AG09319 (cell line): ENCODE data around the gene ESPL1.

Experiments
- DNase-seq: peaks from one replicate; pipeline ENCODE4 v3.0.0-alpha.2; 2010; ENCODE audit warnings: low read depth; ENCODE audit errors: extremely low read depth
- CTCF ChIP-seq: IDR thresholded peaks from 2 replicates; pipeline ENCODE4 v1.5.1; 2011; ENCODE audit warnings: low read depth, mild to moderate bottlenecking, inconsistent platforms, low read length, moderate library complexity

Gene ESPL1

GRCh38 chr12:53302903-53303302, 34.8 kb downstream of the ESPL1 start:
- TF ChIP-seq CTCF: no peak
- no peak for DNase-seq

GRCh38 chr12:53306826-53307225, 38.7 kb downstream of the ESPL1 start:
- DNase-seq: no peak
- no peak for TF ChIP-seq CTCF

GRCh38 chr12:53308276-53308675, 40.2 kb downstream of the ESPL1 start:
- TF ChIP-seq CTCF: no peak
- no peak for DNase-seq

- TF ChIP-seq CTCF: no peak
- DNase-seq: no peak
These were observed 45.9 kb downstream of the ESPL1 start for GRCh38 chr12:53313996-53314395.

GRCh38 chr12:53320352-53321195, 52.5 kb downstream of the ESPL1 start:
- no peak for TF ChIP-seq CTCF
- no peak for DNase-seq

GRCh38 chr12:53324113-53324778, 56.1 kb downstream of the ESPL1 start:
- TF ChIP-seq CTCF: no peak
- DNase-seq: no peak
